Left hindlimb (tissue), 1 donor: ENCODE data around the gene SSC5D.

Source experiments
- DNase-seq: peaks from one replicate; pipeline ENCODE4 v3.0.0-alpha.2; 2018

The SSC5D gene

GRCh38 chr19:55539090-55539984 is 51.1 kb downstream of the SSC5D start:
- no peak for DNase-seq

DNA sequence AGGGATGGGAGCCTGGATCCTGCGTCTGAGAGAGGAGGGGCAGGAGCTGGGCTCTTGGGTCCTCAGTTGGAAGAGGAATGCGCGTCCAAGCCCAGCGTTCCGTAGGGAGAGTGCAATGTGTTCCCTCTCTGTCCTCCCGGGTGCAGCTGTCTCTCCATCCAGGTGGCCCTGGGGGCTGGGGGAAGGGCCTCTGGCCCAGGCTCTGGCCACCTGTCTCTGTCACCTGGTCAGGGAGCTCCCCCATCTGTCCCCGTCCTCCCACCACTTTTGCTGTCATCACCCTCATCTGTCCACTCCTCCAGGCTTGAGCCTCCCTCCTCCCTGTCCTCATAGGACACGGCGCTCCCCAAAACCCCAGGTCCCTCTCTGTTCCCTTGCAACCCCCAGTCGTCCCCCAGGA is 52.4 kb downstream of the SSC5D start:
- DNase-seq = no peak

DNA sequence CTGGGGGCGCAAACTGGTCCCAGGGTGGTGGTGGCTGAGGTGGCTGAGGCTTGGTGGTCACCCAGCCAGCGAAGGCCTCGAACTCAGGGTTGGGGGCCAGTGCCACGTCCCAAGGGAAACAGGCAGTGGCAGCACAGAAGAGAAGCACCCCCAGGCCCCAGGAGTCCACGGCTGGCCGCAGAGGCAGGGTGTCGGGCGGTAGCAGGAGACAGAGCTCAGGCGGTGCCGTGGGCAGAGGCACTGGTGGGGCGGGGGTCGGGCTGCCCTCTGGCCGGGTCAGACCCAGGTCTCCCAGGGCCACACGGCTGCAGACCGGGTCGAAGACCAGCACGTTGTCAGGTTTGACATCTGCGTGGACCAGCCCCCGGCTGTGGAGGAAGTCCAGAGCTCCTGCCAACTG is 52.9 kb downstream of the SSC5D start:
- DNase-seq = no peak

- DNase-seq = no peak
These were observed 54.1 kb downstream of the SSC5D start for GRCh38 chr19:55542292-55542855.

- DNase-seq = no peak
These were observed 55.3 kb downstream of the SSC5D start for GRCh38 chr19:55543567-55543966.

GRCh38 chr19:55544014-55544413 is 55.8 kb downstream of the SSC5D start:
- no peak for DNase-seq

DNA sequence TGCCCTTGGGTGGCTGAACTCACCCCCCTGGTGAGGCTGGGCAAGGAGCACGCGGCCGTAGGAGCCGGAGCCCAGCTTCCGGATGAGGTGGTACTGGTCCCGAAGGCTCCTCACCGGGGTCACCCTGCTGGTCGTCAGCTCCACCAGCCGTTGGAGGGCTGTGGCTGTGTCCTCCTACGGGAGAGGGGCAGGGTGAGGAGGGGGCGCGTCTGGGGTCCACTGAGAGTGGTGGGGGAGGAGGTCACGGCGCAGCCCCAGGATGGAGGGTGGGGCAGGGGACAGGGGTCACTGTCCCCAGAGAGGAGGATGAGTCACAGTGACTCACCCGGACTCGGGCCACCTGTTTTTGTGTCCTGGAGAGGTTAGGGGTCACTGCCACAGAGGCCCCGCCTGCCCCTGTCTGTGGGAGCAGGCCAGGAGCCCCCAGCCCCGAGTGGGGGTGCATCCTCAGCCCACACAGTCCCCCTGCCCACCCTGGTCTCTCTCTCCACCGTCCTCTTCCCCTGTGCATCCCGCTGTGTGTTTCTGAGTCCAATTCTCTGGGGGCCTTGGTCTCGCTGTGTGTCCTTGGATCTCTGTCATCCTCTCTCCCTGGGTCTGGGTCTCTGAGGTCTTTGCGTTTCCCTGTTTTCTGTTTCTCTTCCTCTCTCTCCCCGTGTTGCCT is 56.7 kb downstream of the SSC5D start:
- DNase-seq = no peak

GRCh38 chr19:55545443-55545842 is 57.2 kb downstream of the SSC5D start, which contains the start of gene SBK3:
Gene SBK3 (minus strand): TSS chr19:55545543. CDS start chr19:55545543, 0 bp downstream.
- DNase-seq = no peak

DNA sequence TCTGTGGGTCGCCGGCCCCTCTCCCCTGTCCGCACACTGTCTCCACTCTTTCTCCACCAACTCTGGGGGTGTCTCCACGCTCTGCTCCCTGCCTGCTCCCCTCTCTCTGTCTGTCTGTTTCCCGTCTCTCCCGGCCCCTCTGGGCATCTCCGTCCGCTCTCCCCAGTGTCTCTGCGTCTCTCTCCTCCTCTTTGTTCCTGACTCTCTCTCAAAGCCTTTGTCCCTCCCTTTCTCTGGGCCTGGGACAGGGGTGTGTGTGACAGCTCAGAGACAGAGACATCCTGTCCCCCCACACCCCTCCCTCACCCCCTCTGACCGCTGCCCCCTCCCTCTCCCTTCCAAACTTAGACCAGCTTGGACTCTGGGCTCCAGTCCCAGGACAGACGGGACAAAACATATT is 57.8 kb downstream of the SSC5D start:
- no peak for DNase-seq

DNA sequence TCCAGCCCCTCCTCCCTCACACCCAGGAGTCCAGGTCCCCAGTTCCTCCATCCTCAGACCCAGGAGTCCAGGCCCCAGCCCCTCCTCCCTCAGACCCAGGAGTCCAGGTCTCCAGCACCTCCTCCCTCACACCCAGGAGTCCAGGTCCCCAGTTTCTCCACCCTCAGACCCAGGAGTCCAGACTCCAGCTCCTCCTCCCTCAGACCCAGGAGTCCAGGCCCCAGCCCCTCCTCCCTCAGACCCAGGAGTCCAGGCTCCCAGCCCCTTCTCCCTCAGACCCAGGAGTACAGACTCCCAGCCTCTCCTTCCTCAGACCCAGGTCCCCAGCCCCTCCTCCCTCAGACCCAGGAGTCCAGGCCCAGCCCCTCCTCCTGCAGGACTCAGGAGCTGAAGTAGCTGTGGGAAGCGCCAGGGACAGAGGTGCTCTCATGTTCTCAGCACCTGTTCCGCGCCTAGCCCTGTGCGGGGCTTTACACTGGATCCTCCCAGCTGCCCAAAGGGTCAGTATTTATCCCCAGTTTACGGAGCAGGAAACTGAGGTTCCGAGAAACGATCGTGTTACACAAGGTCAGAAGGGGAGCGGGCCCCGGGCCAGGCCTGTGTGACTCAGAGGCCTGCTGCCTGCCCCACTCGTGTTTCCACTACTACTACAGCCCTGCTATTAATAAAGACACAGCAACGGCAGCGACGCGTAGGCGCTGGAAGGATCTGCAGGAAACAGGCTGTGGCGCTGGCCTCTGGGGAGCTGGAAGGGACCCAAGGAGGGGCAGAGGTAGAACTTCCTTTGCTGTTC is 58.8 kb downstream of the SSC5D start:
- no peak for DNase-seq

- DNase-seq = no peak
These were observed 61.5 kb downstream of the SSC5D start for GRCh38 chr19:55549500-55550320.

GRCh38 chr19:55550321-55550650 is 62.0 kb downstream of the SSC5D start:
- DNase-seq = no peak

DNA sequence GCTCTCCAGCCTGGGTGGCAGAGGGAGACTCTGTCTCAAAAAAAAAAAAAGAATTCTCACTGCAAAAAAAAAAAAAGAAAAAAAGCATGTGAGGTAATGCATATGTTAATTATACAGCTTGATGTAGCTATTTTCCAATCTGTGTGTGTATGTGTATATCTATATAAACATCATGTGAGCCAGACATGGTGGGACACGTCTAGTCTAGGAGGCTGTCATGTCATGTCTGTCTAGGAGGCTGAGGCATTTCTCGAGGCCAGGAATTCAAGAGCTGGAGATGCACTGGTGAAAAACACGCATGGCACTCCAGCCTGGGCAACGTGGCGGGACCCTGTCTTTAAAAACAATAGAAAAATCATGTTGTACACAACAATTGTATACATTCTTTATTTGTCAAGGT is 64.0 kb downstream of the SSC5D start:
- no peak for DNase-seq

GRCh38 chr19:55552620-55553019 is 64.4 kb downstream of the SSC5D start:
- no peak for DNase-seq

GRCh38 chr19:55553217-55554182 is 65.3 kb downstream of the SSC5D start:
- no peak for DNase-seq

GRCh38 chr19:55554302-55554701 is 66.1 kb downstream of the SSC5D start:
- DNase-seq = no peak

DNA sequence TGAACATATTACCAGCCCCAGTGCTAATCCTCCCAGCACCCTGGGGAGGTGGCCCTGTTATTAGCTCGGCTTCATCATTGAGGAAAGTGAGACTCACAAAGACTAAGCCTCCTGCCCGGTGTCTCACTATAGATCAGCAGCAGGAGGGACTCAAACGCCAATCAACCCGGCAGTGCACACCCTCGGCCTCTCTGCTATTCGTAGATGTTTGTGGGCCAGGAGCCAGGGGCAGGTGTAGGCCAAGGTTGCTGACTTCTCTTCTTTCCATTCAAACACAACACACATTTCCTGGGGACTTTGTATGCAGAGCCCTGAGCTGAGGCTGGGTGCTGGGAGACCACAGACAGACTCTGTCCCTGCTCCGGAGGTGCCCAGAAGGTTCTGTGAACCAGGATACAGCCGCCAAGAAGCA is 66.5 kb downstream of the SSC5D start:
- no peak for DNase-seq

- no peak for DNase-seq
These were observed 71.4 kb downstream of the SSC5D start for GRCh38 chr19:55559684-55560083.

DNA sequence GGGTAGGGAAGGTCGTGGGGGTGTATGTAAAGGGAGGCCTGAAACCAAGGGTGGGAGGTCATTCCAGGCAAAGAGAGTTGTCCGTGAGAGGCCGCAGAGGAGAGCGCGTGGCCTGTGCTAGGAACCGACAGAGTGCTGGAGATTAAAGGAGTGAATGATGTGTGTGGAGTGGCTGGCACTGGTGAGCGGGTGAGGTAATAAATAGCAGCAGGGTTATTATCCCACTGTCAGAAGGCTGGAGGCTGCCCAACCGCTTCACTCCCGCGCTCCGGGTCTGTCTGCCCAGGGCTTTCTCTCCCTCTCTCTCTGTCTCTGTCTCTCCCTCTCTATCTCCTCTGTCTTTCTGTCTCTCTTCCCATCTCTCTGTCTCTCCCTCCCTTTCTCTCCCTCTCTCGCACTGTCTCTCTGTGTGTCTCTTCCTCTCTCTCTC is 75.0 kb downstream of the SSC5D start:
- peak; percentile 54 for DNase-seq

DNA sequence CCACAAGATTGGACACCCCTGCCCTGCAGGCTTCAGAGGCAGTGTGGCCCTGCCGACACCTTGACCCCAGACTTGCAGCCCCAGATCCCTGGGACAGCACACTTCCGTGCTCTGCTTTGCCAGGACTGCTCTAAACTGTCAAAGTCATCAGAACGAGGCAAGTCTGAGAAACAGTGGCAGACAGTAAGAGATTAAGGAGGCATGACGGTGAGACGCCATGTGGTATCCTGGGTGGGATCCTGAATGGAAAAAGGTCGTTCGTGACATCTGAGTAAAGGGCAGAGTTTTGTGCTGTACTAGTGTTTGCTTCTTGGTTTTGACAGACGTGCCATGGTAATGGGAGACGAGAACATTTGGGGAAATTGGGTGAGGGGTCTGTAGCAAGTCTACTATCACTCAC is 78.6 kb downstream of the SSC5D start:
- DNase-seq = no peak
